Trophoblast cell (in vitro differentiated cells and primary cell): ENCODE measurements around the gene WDR38.

Experiments used
- DNase-seq, 2 donors: peaks; one replicate each; pipeline ENCODE4 v3.0.0-alpha.2; 2016
- H2AFZ ChIP-seq: 2 replicates; pipeline ENCODE4 v1.6.1; 2013; ENCODE audit warnings: low read length, moderate library complexity, mild to moderate bottlenecking; ENCODE audit not compliant: insufficient read depth, poor library complexity
- H2AK5ac ChIP-seq: 2 replicates; pipeline ENCODE4 v1.6.1; 2013; ENCODE audit warnings: mild to moderate bottlenecking, low read length
- H2BK120ac ChIP-seq: 2 replicates; pipeline ENCODE4 v1.6.1; 2013; ENCODE audit warnings: low read length, mild to moderate bottlenecking, moderate library complexity; ENCODE audit not compliant: insufficient read depth, poor library complexity
- H2BK12ac ChIP-seq: 2 replicates; pipeline ENCODE4 v1.6.1; 2013; ENCODE audit warnings: mild to moderate bottlenecking, low read length, moderate library complexity
- H2BK5ac ChIP-seq: 2 replicates; pipeline ENCODE4 v1.6.1; 2013; ENCODE audit warnings: low read length, low read depth, moderate library complexity, mild to moderate bottlenecking; ENCODE audit not compliant: poor library complexity
- H3K14ac ChIP-seq: 2 replicates; pipeline ENCODE4 v1.6.1; 2013; ENCODE audit warnings: mild to moderate bottlenecking, low read length
- H3K18ac ChIP-seq: 2 replicates; pipeline ENCODE4 v1.6.1; 2013; ENCODE audit warnings: mild to moderate bottlenecking, low read length
- H3K23ac ChIP-seq: 2 replicates; pipeline ENCODE4 v1.6.1; 2013; ENCODE audit warnings: low read length
- H3K27ac ChIP-seq: 2 replicates; pipeline ENCODE4 v1.5.1; 2013; ENCODE audit warnings: low read depth, mild to moderate bottlenecking, inconsistent platforms, low read length, moderate library complexity
- H3K27me3 ChIP-seq: 2 replicates; pipeline ENCODE4 v1.6.1; 2013; ENCODE audit warnings: inconsistent platforms, mild to moderate bottlenecking, low read length, moderate library complexity; ENCODE audit not compliant: insufficient read depth
- H3K36me3 ChIP-seq, 2 experiments: 1 replicate in 1 of 2; 2 replicates in 1 of 2; pipeline ENCODE4 v1.6.1; 2013; ENCODE audit warnings: low read length in 2 of 2, mild to moderate bottlenecking in 2 of 2, moderate library complexity in 1 of 2; ENCODE audit not compliant: insufficient read depth in 2 of 2, control insufficient read depth in 1 of 2
- H3K4ac ChIP-seq: 2 replicates; pipeline ENCODE4 v1.6.1; 2013; ENCODE audit warnings: low read depth, mild to moderate bottlenecking, low read length, moderate library complexity
- H3K4me1 ChIP-seq, 2 experiments: 1 replicate in 1 of 2; 2 replicates in 1 of 2; pipeline ENCODE4 v1.6.1; 2013; ENCODE audit warnings: low read length in 2 of 2, mild to moderate bottlenecking in 2 of 2, moderate library complexity in 1 of 2; ENCODE audit not compliant: insufficient read depth in 2 of 2, control insufficient read depth in 1 of 2
- H3K4me2 ChIP-seq: 2 replicates; pipeline ENCODE4 v1.6.1; 2013; ENCODE audit warnings: inconsistent platforms, mild to moderate bottlenecking, low read length, moderate library complexity
- H3K4me3 ChIP-seq: 2 replicates; pipeline ENCODE4 v1.5.1; 2013; ENCODE audit warnings: mild to moderate bottlenecking, low read depth, low read length, inconsistent platforms
- H3K79me1 ChIP-seq: one replicate; pipeline ENCODE4 v1.6.1; 2013; ENCODE audit warnings: low read length
- H3K79me2 ChIP-seq: 2 replicates; pipeline ENCODE4 v1.6.1; 2013; ENCODE audit warnings: low read length, mild to moderate bottlenecking; ENCODE audit not compliant: control insufficient read depth, insufficient read depth, poor library complexity
- H3K9ac ChIP-seq: 2 replicates; pipeline ENCODE4 v1.6.1; 2013; ENCODE audit warnings: mild to moderate bottlenecking, low read length
- H3K9me3 ChIP-seq: 2 replicates; pipeline ENCODE4 v1.6.1; 2013; ENCODE audit warnings: low read depth, mild to moderate bottlenecking, control low read depth, inconsistent platforms, low read length; ENCODE audit not compliant: insufficient read depth
- H4K12ac ChIP-seq: 2 replicates; pipeline ENCODE4 v1.6.1; 2013; ENCODE audit warnings: low read depth, mild to moderate bottlenecking, low read length, moderate library complexity
- H4K8ac ChIP-seq: 2 replicates; pipeline ENCODE4 v1.6.1; 2013; ENCODE audit warnings: low read depth, mild to moderate bottlenecking, low read length, moderate library complexity
- H4K91ac ChIP-seq: one replicate; pipeline ENCODE4 v1.6.1; 2013; ENCODE audit warnings: low read depth, mild to moderate bottlenecking, low read length, moderate library complexity
- WGBS: extraction: QIAGEN DNeasy Blood & Tissue Kit; methylation state at CpG from one replicate; pipeline ENCODE4 v1.1.7; 2013; ENCODE audit warnings: missing lambda C conversion rate; ENCODE audit not compliant: insufficient read length, insufficient coverage; ENCODE audit errors: extremely low coverage; 5-methylcytosine and 5-hydroxymethylcytosine counted together

Gene WDR38

DNA sequence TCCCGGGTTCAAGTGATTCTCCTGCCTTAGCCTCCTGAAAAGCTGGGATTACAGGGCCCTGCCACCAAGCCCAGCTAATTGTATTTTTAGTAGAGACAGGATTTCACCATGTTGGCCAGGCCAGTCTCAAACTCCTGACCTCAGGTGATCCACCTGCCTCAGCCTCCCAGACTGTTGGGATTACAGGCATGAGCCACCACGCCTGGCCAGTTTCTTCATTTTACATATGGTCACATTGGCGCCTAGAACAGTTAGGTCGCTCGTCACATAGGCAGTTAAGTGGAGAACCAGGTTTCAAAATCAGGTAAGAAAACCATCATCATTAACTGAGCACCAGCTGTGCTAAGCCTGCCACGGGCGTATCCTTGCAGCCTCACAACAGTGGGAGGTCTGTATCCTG is 40.2 kb upstream of the WDR38 start:
- peaks cover 11 to 12% of the 10 kb centered on the region in 2 experiments for H3K36me3 ChIP-seq
- peaks cover 65% of the 10 kb centered on the region for H3K79me1 ChIP-seq
- peak overlapping the region; percentile 22 for H2AK5ac ChIP-seq
- H3K27ac ChIP-seq = peak overlapping the region; percentile 92
- peak overlapping the region; percentile 67 for H2BK12ac ChIP-seq
- H4K12ac ChIP-seq = no peak overlapping the region
- H3K4me2 ChIP-seq = no peak overlapping the region
- no peak overlapping the region for H3K23ac ChIP-seq
- peak overlapping the region; percentile 97 for H4K91ac ChIP-seq
- no CpG with 5 or more reads among the region's 7 CpGs for WGBS
- H3K4me1 ChIP-seq = peaks cover 48 to 63% of the 10 kb centered on the region in 2 experiments
- H3K9ac ChIP-seq = no peak overlapping the region
- peak overlapping the region; percentile 19 for H3K14ac ChIP-seq
- peak overlapping the region; percentile 1 for H3K4ac ChIP-seq
- DNase-seq = no peak
- no peak overlapping the region for H3K4me3 ChIP-seq
- H3K27me3 ChIP-seq = no peaks in the 10 kb centered on the region
- no peak overlapping the region for H2AFZ ChIP-seq
- H2BK5ac ChIP-seq = peak overlapping the region; percentile 64
- peaks cover 8% of the 10 kb centered on the region for H3K9me3 ChIP-seq
- peak overlapping the region; percentile 62 for H3K18ac ChIP-seq
- H2BK120ac ChIP-seq = peak overlapping the region; percentile 81
- peaks cover 21% of the 10 kb centered on the region for H3K79me2 ChIP-seq
- peak overlapping the region; percentile 23 for H4K8ac ChIP-seq

DNA sequence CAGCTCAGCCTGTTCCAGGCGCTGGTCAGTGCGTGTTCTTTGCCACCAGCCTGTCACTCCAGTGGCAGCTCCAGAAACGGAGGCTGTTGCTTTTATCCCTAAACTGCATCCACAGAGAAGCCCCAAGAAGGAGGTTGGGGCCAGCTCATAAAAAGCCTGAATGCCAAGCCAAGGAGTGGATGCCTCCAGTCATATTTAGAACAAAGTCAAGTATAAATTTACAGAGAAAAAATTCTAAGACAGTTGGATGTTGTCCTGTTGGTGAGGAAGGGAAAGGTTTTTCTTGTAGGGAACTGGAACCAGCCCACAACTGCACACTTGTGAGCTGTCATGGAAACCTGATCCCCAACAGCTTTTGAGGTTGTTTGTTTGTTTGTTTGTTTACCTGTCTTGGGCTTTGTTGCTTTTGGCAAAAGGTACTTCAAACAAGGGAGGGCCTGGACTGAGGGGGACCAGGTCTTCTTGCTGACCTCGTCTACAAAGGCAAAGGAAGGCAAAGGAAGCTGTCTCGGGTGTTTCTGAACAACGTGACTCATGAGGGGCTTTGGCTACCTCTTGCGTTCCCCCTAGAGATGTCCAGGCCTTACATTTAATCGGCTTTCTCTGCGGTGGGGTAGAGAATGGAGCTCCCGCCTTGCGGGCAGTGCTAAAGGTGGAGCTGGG is 39.6 kb upstream of the WDR38 start:
- peak overlapping the region; percentile 92 for H3K27ac ChIP-seq
- H3K36me3 ChIP-seq = peaks cover 9 to 11% of the 10 kb centered on the region in 2 experiments
- no peak for DNase-seq
- H2AK5ac ChIP-seq = peak overlapping the region; percentile 67
- no peak overlapping the region for H2AFZ ChIP-seq
- peak overlapping the region; percentile 67 for H2BK12ac ChIP-seq
- peaks cover 60% of the 10 kb centered on the region for H3K79me1 ChIP-seq
- H3K4me3 ChIP-seq = no peak overlapping the region
- H3K14ac ChIP-seq = peak overlapping the region; percentile 75
- H3K79me2 ChIP-seq = peaks cover 18% of the 10 kb centered on the region
- H2BK120ac ChIP-seq = peak overlapping the region; percentile 81
- H3K23ac ChIP-seq = no peak overlapping the region
- H2BK5ac ChIP-seq = peak overlapping the region; percentile 64
- H3K18ac ChIP-seq = peak overlapping the region; percentile 62
- H4K8ac ChIP-seq = peak overlapping the region; percentile 59
- H3K4ac ChIP-seq = peak overlapping the region; percentile 61
- H3K4me1 ChIP-seq = peaks cover 43 to 60% of the 10 kb centered on the region in 2 experiments
- H4K12ac ChIP-seq = no peak overlapping the region
- H3K27me3 ChIP-seq = no peaks in the 10 kb centered on the region
- no CpG with 5 or more reads among the region's 11 CpGs for WGBS
- no peak overlapping the region for H3K9ac ChIP-seq
- H3K9me3 ChIP-seq = peaks cover 8% of the 10 kb centered on the region
- H3K4me2 ChIP-seq = no peak overlapping the region
- peak overlapping the region; percentile 97 for H4K91ac ChIP-seq

DNA sequence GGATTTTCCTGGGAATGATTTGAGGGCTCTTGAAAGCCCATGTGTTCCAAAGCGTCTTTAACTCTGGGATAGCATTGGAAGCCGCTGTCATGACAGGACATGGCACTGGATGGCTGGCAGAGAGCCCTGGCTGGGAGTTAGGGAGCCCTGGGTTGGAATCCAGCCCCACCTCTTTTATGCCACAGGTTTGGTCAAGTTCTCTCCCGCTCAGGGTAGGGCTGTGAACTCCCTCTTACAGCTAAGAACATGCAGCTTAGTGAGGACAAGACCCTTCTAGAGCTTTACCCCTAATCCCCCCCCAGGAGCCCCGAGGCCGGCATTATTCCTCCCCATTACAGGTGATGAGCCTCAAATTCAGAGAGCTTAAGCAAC is 39.1 kb upstream of the WDR38 start:
- Histone ChIP-seq H2AFZ (no peak overlapping the region), H3K4ac (peak overlapping the region; percentile 61), H3K14ac (peak overlapping the region; percentile 75), H2BK120ac (peak overlapping the region; percentile 81), H3K23ac (no peak overlapping the region), H3K36me3 (peaks cover 9 to 11% of the 10 kb centered on the region in 2 experiments), H3K27me3 (no peaks in the 10 kb centered on the region), H2BK5ac (peak overlapping the region; percentile 64), H3K27ac (peak overlapping the region; percentile 92), H4K12ac (no peak overlapping the region), H2BK12ac (peak overlapping the region; percentile 67), H3K79me2 (peaks cover 19% of the 10 kb centered on the region), H3K9me3 (peaks cover 8% of the 10 kb centered on the region), H3K18ac (peak overlapping the region; percentile 39), H4K91ac (peak overlapping the region; percentile 97), H4K8ac (peak overlapping the region; percentile 59), H3K4me3 (no peak overlapping the region), H3K79me1 (peaks cover 61% of the 10 kb centered on the region), H2AK5ac (peak overlapping the region; percentile 67), H3K4me1 (peaks cover 47 to 63% of the 10 kb centered on the region in 2 experiments), H3K9ac (no peak overlapping the region), H3K4me2 (no peak overlapping the region)
- no CpG with 5 or more reads among the region's 5 CpGs for WGBS
- DNase-seq = no peak

- no peak overlapping the region for H3K27ac ChIP-seq
- peak overlapping the region; percentile 84 for H2BK12ac ChIP-seq
- peaks cover 11% of the 10 kb centered on the region for H3K79me2 ChIP-seq
- no peak overlapping the region for H2BK5ac ChIP-seq
- no peak overlapping the region for H2AK5ac ChIP-seq
- no peaks in the 10 kb centered on the region for H3K27me3 ChIP-seq
- WGBS = no CpG with 5 or more reads among the region's 5 CpGs
- no peak overlapping the region for H4K12ac ChIP-seq
- DNase-seq = no peak
- no peak overlapping the region for H3K18ac ChIP-seq
- H4K8ac ChIP-seq = no peak overlapping the region
- peak overlapping the region; percentile 70 for H4K91ac ChIP-seq
- no peak overlapping the region for H3K9ac ChIP-seq
- peaks cover 4% of the 10 kb centered on the region for H3K9me3 ChIP-seq
- H3K14ac ChIP-seq = no peak overlapping the region
- H3K4me3 ChIP-seq = no peak overlapping the region
- H2AFZ ChIP-seq = no peak overlapping the region
- peaks cover 38 to 51% of the 10 kb centered on the region in 2 experiments for H3K4me1 ChIP-seq
- H3K36me3 ChIP-seq = no peaks in the 10 kb centered on the region
- no peak overlapping the region for H3K4ac ChIP-seq
- H3K4me2 ChIP-seq = no peak overlapping the region
- peak overlapping the region; percentile 18 for H2BK120ac ChIP-seq
- H3K79me1 ChIP-seq = peaks cover 49% of the 10 kb centered on the region
- H3K23ac ChIP-seq = no peak overlapping the region
These were observed 37.7 kb upstream of the WDR38 start for GRCh38 chr9:124815601-124816000.
